ENCODE data around the gene BATF.

- TF ChIP-seq FOXM1 (IDR thresholded peaks at IDR 0.05; ENCODE audit: borderline replicate concordance) (no peak), CTBP1 (IDR thresholded peaks at IDR 0.05; ENCODE audit: borderline replicate concordance) (no peak), FOXA1 (IDR thresholded peaks at IDR 0.05) (no peak), BHLHE40 (IDR thresholded peaks at IDR 0.05; ENCODE audit: borderline replicate concordance) (no peak), ZNF384 (IDR thresholded peaks at IDR 0.05) (no peak), SP1 (IDR thresholded peaks at IDR 0.05) (no peak), ELF4 (IDR thresholded peaks at IDR 0.05) (no peak), SUZ12 (IDR thresholded peaks at IDR 0.05) (no peak), FOXK2 (IDR thresholded peaks at IDR 0.05) (no peak), TARDBP (IDR thresholded peaks at IDR 0.05) (no peak), NFRKB (IDR thresholded peaks at IDR 0.05) (no peak), HDGF (IDR thresholded peaks at IDR 0.05; ENCODE audit: borderline replicate concordance) (no peak), LEF1 (IDR thresholded peaks at IDR 0.05; ENCODE audit: borderline replicate concordance) (no peak)
- TF ChIP-seq, protein P1, sequence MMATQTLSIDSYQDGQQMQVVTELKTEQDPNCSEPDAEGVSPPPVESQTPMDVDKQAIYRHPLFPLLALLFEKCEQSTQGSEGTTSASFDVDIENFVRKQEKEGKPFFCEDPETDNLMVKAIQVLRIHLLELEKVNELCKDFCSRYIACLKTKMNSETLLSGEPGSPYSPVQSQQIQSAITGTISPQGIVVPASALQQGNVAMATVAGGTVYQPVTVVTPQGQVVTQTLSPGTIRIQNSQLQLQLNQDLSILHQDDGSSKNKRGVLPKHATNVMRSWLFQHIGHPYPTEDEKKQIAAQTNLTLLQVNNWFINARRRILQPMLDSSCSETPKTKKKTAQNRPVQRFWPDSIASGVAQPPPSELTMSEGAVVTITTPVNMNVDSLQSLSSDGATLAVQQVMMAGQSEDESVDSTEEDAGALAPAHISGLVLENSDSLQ (IDR thresholded peaks at IDR 0.05) = no peak
Observed at GRCh38 chr14:75492832-75493591, 29.3 kb upstream of the BATF start.

Measured in HEK293T (cell line).